Liver (tissue), 9 donors: ENCODE data around the gene IPPK. TPM values are rescaled to one million over a fixed set of nuclear protein-coding genes. Genes with fewer than 3 reads are reported as not detected.
A peak's percentile ranks its signal among the peaks of the same experiment; 100 is the strongest.

ENCODE experiments used
- DNase-seq: peaks from one replicate; pipeline ENCODE4 v3.0.0-alpha.2; 2017; ENCODE audit warnings: low spot score
- H3K27ac ChIP-seq, 2 donors: one replicate each; pipeline ENCODE4 v1.7.0; 2013; ENCODE audit warnings: inconsistent platforms in 2 of 2, low read length in 2 of 2, control low read depth in 1 of 2, low read depth in 1 of 2, mild to moderate bottlenecking in 1 of 2
- H3K27me3 ChIP-seq, 4 donors: one replicate each; pipeline versions ENCODE4 v1.6.1 to v1.7.0; 2013; ENCODE audit warnings: low read length in 3 of 4, inconsistent platforms in 1 of 4, mild to moderate bottlenecking in 1 of 4, moderate library complexity in 1 of 4; ENCODE audit not compliant: control insufficient read depth in 4 of 4, insufficient read depth in 4 of 4
- H3K36me3 ChIP-seq, 4 donors: one replicate each; pipeline versions ENCODE4 v1.6.1 to v1.7.0; 2013; ENCODE audit warnings: low read length in 3 of 4, mild to moderate bottlenecking in 3 of 4, low read depth in 1 of 4, moderate library complexity in 1 of 4; ENCODE audit not compliant: control insufficient read depth in 4 of 4, insufficient read depth in 3 of 4
- H3K4me1 ChIP-seq, 4 donors: one replicate each; pipeline versions ENCODE4 v1.6.1 to v1.7.0; 2013; ENCODE audit warnings: low read length in 3 of 4, mild to moderate bottlenecking in 3 of 4, moderate library complexity in 1 of 4; ENCODE audit not compliant: control insufficient read depth in 4 of 4, insufficient read depth in 4 of 4
- H3K4me3 ChIP-seq, 3 donors: one replicate each; pipeline versions ENCODE4 v1.6.1 to v1.7.0; 2013; ENCODE audit warnings: low read length in 3 of 3, control low read depth in 1 of 3, low read depth in 1 of 3, mild to moderate bottlenecking in 1 of 3
- H3K9ac ChIP-seq, 2 donors: one replicate each; pipeline ENCODE4 v1.7.0; 2013; ENCODE audit warnings: low read length in 2 of 2, mild to moderate bottlenecking in 2 of 2, moderate library complexity in 2 of 2, control low read depth in 1 of 2, low read depth in 1 of 2
- H3K9me3 ChIP-seq, 4 donors: one replicate each; pipeline versions ENCODE4 v1.6.1 to v1.7.0; 2013; ENCODE audit warnings: low read length in 3 of 4; ENCODE audit not compliant: control insufficient read depth in 4 of 4
- CTCF ChIP-seq: fragments of 150-350 bp; IDR thresholded peaks from 2 replicates; pipeline ENCODE4 v1.5.1; 2017; ENCODE audit warnings: improper control_type of control experiment, low read depth, low read length; ENCODE audit not compliant: missing input control
- EGR1 ChIP-seq, 2 donors: IDR thresholded peaks; 2 replicates each; pipeline ENCODE4 v1.6.1; 2016 to 2018; ENCODE audit warnings: antibody characterized with exemption in 2 of 2, low read depth in 2 of 2
- FOXA2 ChIP-seq: IDR thresholded peaks from 2 replicates; pipeline ENCODE4 v1.6.1; 2016; ENCODE audit warnings: antibody characterized with exemption
- GABPA ChIP-seq, 2 donors: IDR thresholded peaks in 1 of 2; conservative IDR thresholded peaks in 1 of 2; 2 replicates each; pipeline ENCODE4 v1.6.1; 2016; ENCODE audit warnings: antibody characterized with exemption in 2 of 2, mild to moderate bottlenecking in 1 of 2, moderate library complexity in 1 of 2
- JUND ChIP-seq, 2 donors: IDR thresholded peaks; 2 replicates each; pipeline ENCODE4 v1.6.1; 2016; ENCODE audit warnings: antibody characterized with exemption in 2 of 2
- NR2F2 ChIP-seq: IDR thresholded peaks from 2 replicates; pipeline ENCODE4 v1.6.1; 2016; ENCODE audit warnings: antibody characterized with exemption
- REST ChIP-seq: IDR thresholded peaks from 2 replicates; pipeline ENCODE4 v1.6.1; 2016; ENCODE audit warnings: antibody characterized with exemption, mild to moderate bottlenecking
- RXRA ChIP-seq, 2 donors: IDR thresholded peaks; 2 replicates each; pipeline ENCODE4 v1.6.1; 2017 to 2018; ENCODE audit warnings: antibody characterized with exemption in 2 of 2, mild to moderate bottlenecking in 1 of 2
- SP1 ChIP-seq: IDR thresholded peaks from 2 replicates; pipeline ENCODE4 v1.6.1; 2018; ENCODE audit warnings: antibody characterized with exemption, mild to moderate bottlenecking
- TAF1 ChIP-seq: conservative IDR thresholded peaks from 2 replicates; pipeline ENCODE4 v1.6.1; 2016; ENCODE audit warnings: antibody characterized with exemption, mild to moderate bottlenecking
- YY1 ChIP-seq: IDR thresholded peaks from 2 replicates; pipeline ENCODE4 v1.6.1; 2016; ENCODE audit warnings: antibody characterized with exemption, mild to moderate bottlenecking
- WGBS: extraction: QIAGEN DNeasy Blood & Tissue Kit; methylation state at CpG from one replicate; pipeline ENCODE4 v1.1.7; 2013; 5-methylcytosine and 5-hydroxymethylcytosine counted together
- polyA plus RNA-seq, 2 donors: library from polyadenylated mRNA; stranded (reverse) in 1 of 2; unstranded in 1 of 2; fragments of 200-250 nt in 1 of 2; fragments of >200 nt in 1 of 2; fragmentation: Nextera tagmentation in 1 of 2; extraction: Ambion mirVana in 1 of 2; gene quantifications; one replicate each; pipeline versions ENCODE4 v1.2.1 to v1.2.3, GENCODE V29; 2013 to 2015
- total RNA-seq, 2 donors: library from RNA; depleted of rRNA; stranded (reverse); fragments of >200 nt; gene quantifications; one replicate each; pipeline ENCODE4 v1.2.3, GENCODE V29; 2014
- donor health status: healthy.
- donor health status: healthy.
- donor health status: healthy.
- donor health status: healthy.
- donor health status: healthy.

The IPPK gene
- total and polyA plus RNA-seq, 4 donors = 2.1 to 5.9 (median 3.6) TPM

GRCh38 chr9:92718086-92719001 is 48.4 kb upstream of the IPPK start:
- 93% methylated on average over 40 of the region's 40 CpGs for WGBS
- no peak overlapping the region for H3K9ac ChIP-seq
- no peaks in the 10 kb centered on the region for H3K9me3 ChIP-seq
- H3K36me3 ChIP-seq = peaks cover 15 to 78% (median 41%) of the 10 kb centered on the region in 4 donors
- H3K27ac ChIP-seq = no peak overlapping the region
- TF ChIP-seq NR2F2 (no peak), SP1 (no peak), REST (no peak), RXRA (IDR thresholded peaks at IDR 0.05) (no peak), YY1 (no peak), CTCF (no peak)
- H3K27me3 ChIP-seq = no peaks in the 10 kb centered on the region
- DNase-seq = peak; percentile 27
- peaks cover 0 to 4% (median 1%) of the 10 kb centered on the region in 4 donors for H3K4me1 ChIP-seq
- no peak overlapping the region for H3K4me3 ChIP-seq

GRCh38 chr9:92717201-92718085 is 47.5 kb upstream of the IPPK start:
- TF ChIP-seq YY1 (no peak), JUND (IDR thresholded peaks at IDR 0.05) (no peak), REST (no peak), EGR1 (IDR thresholded peaks at IDR 0.05; ENCODE audit: low read depth in 2 of 2) (no peak), GABPA (IDR thresholded peaks at IDR 0.05 in 1 of 2, conservative IDR thresholded peaks at IDR 0.05 in 1 of 2) (no peak), FOXA2 (no peak), TAF1 (no peak), CTCF (no peak)
- H3K27me3 ChIP-seq = no peaks in the 10 kb centered on the region
- no peaks in the 10 kb centered on the region for H3K9me3 ChIP-seq
- H3K27ac ChIP-seq = no peak overlapping the region
- peaks cover 15 to 76% (median 43%) of the 10 kb centered on the region in 4 donors for H3K36me3 ChIP-seq
- H3K4me1 ChIP-seq = peaks cover 0 to 4% (median under 1%) of the 10 kb centered on the region in 4 donors
- no peak overlapping the region for H3K9ac ChIP-seq
- H3K4me3 ChIP-seq = no peak overlapping the region
- WGBS = 94% methylated on average over 21 of the region's 21 CpGs
- DNase-seq = peak; percentile 27
